ENCODE data around the gene PABPN1. TPM values are rescaled to one million over a fixed set of nuclear protein-coding genes. Genes with fewer than 3 reads are reported as not detected.

The PABPN1 gene
- total and polyA plus RNA-seq, 2 of the 13 experiments (the other 11 are each of a cell fraction or from before 2014, with no cell fraction given) = 233 to 524 TPM

DNA sequence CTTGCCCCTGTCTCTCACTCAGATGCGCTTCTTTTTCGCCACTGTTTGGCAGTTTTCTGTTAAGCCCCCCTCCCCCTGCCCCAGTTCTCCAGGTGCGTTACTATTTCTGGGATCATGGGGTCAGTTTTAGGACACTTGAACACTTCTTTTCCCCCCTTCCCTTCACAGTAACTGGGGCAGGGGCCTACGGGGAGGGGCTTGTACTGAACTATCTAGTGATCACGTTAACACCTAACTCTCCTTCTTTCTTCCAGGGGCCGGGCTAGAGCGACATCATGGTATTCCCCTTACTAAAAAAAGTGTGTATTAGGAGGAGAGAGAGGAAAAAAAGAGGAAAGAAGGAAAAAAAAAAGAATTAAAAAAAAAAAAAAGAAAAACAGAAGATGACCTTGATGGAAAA, 3.7 kb downstream of the PABPN1 start:
- in situ Hi-C loops (cut with HindIII; ENCODE audit: extremely low pct_ligation_motif_present, low pct_unique_long_range_greater_than_20kb) (loop anchor here (5.0 to 25.0 kb wide), 3 partner anchors 52 to 812 kb away; partner anchors contain the start of genes CMTM5, EMC9, FITM1 and PSME1), intact Hi-C loops (cut with micrococcal nuclease; ENCODE audit: unreplicated experiment) (loop anchor here (5.0 kb wide), 1 partner anchor 132 kb away; no protein-coding TSS in a partner anchor)
- no peak for DNase-seq (ENCODE audit: low spot score)

More for the DNA sequence above, 3.7 kb downstream of the PABPN1 start:
- POLR2A ChIA-PET = interaction anchor here (13.2 kb wide), 1 partner anchor 20 kb away, joined by 1053 read pairs; the partner anchor contains the start of genes BCL2L2 and PPP1R3E
- WGBS (ENCODE audit: low lambda C conversion rate) = 95% methylated on average over 7 of the region's 7 CpGs
- H3K4me3 ChIP-seq (replicated peaks in 1 of 3; ENCODE audit: insufficient read depth in 1 of 3, low read depth in 2 of 3, low read length in 3 of 3) = no peak overlapping the region
- H3K4me1 ChIP-seq (ENCODE audit: insufficient read depth, low read length) = peaks cover 36% of the 10 kb centered on the region
- H3K36me3 ChIP-seq (replicated peaks in 1 of 2; ENCODE audit: control insufficient read depth in 1 of 2, insufficient read depth in 2 of 2, low read length in 2 of 2) = peaks cover 18 to 31% of the 10 kb centered on the region in 2 experiments
- BruUV-seq (replicated peaks) = no TSS peak
- no peak overlapping the region for H3K4me2 ChIP-seq (ENCODE audit: low read depth, low read length)
- H3K9me3 ChIP-seq (ENCODE audit: low read length) = no peaks in the 10 kb centered on the region
- peaks cover 23% of the 10 kb centered on the region for H3K79me2 ChIP-seq (ENCODE audit: insufficient read depth, low read length)
- no peak overlapping the region for H3K27ac ChIP-seq (ENCODE audit: extremely low read length, insufficient read depth, low read length)
- H2AFZ ChIP-seq (ENCODE audit: low read length) = no peak overlapping the region
- TF ChIP-seq, protein P1, sequence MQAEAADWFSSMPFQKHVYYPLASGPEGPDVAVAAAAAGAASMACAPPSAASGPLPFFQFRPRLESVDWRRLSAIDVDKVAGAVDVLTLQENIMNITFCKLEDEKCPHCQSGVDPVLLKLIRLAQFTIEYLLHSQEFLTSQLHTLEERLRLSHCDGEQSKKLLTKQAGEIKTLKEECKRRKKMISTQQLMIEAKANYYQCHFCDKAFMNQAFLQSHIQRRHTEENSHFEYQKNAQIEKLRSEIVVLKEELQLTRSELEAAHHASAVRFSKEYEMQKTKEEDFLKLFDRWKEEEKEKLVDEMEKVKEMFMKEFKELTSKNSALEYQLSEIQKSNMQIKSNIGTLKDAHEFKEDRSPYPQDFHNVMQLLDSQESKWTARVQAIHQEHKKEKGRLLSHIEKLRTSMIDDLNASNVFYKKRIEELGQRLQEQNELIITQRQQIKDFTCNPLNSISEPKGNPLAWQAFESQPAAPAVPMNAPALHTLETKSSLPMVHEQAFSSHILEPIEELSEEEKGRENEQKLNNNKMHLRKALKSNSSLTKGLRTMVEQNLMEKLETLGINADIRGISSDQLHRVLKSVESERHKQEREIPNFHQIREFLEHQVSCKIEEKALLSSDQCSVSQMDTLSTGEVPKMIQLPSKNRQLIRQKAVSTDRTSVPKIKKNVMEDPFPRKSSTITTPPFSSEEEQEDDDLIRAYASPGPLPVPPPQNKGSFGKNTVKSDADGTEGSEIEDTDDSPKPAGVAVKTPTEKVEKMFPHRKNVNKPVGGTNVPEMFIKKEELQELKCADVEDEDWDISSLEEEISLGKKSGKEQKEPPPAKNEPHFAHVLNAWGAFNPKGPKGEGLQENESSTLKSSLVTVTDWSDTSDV (CRISPR knock-in tag; IDR thresholded peaks at IDR 0.05) = no peak
- TF ChIP-seq ZNF33B (CRISPR knock-in tag; IDR thresholded peaks at IDR 0.05) (no peak), MEF2D (CRISPR knock-in tag; IDR thresholded peaks at IDR 0.05) (no peak), ZNF589 (CRISPR knock-in tag; conservative IDR thresholded peaks at IDR 0.05) (no peak), ADNP (CRISPR knock-in tag; IDR thresholded peaks at IDR 0.05) (no peak), SAFB2 (CRISPR knock-in tag; IDR thresholded peaks at IDR 0.05; ENCODE audit: borderline replicate concordance, low read depth) (no peak), KMT2B (CRISPR knock-in tag; IDR thresholded peaks at IDR 0.05) (no peak), SNRNP70 (IDR thresholded peaks at IDR 0.05; ENCODE audit: low read depth, low read length) (no peak)
- TF ChIP-seq, protein P2, sequence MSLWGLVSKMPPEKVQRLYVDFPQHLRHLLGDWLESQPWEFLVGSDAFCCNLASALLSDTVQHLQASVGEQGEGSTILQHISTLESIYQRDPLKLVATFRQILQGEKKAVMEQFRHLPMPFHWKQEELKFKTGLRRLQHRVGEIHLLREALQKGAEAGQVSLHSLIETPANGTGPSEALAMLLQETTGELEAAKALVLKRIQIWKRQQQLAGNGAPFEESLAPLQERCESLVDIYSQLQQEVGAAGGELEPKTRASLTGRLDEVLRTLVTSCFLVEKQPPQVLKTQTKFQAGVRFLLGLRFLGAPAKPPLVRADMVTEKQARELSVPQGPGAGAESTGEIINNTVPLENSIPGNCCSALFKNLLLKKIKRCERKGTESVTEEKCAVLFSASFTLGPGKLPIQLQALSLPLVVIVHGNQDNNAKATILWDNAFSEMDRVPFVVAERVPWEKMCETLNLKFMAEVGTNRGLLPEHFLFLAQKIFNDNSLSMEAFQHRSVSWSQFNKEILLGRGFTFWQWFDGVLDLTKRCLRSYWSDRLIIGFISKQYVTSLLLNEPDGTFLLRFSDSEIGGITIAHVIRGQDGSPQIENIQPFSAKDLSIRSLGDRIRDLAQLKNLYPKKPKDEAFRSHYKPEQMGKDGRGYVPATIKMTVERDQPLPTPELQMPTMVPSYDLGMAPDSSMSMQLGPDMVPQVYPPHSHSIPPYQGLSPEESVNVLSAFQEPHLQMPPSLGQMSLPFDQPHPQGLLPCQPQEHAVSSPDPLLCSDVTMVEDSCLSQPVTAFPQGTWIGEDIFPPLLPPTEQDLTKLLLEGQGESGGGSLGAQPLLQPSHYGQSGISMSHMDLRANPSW (CRISPR knock-in tag; IDR thresholded peaks at IDR 0.05; ENCODE audit: borderline replicate concordance) = no peak
- H3K27me3 ChIP-seq (ENCODE audit: control insufficient read depth in 1 of 2, insufficient read depth in 2 of 2, low read length in 2 of 2) = peaks cover 0 to 14% of the 10 kb centered on the region in 2 experiments; a peak in 3 of 5 replicates
- CTCF ChIA-PET (ENCODE audit: low intra/inter-chr PET ratio, low total read pairs) = no interaction called here
- FAIRE-seq (no peak), ATAC-seq (no peak)
- peaks cover 11% of the 10 kb centered on the region; the same call in 1 of the 2 replicates for H4K20me1 ChIP-seq (ENCODE audit: insufficient read depth, low read length)
- no peak overlapping the region for H3K9ac ChIP-seq (ENCODE audit: insufficient read depth, low read depth, low read length)
